ENCODE data around the gene MTURN. TPM values are rescaled to one million over a fixed set of nuclear protein-coding genes. Genes with fewer than 3 reads are reported as not detected.

The MTURN gene
- total RNA-seq, 1 experiment from 2014 or later: 8.6 TPM

- no peak for DNase-seq (ENCODE audit: low spot score)
Observed at GRCh38 chr7:30136117-30136731, 1.4 kb downstream of the MTURN start.

- DNase-seq (ENCODE audit: low spot score): no peak
Observed at GRCh38 chr7:30136743-30137485, 2.1 kb downstream of the MTURN start.

- DNase-seq (ENCODE audit: low spot score): no peak
Observed at GRCh38 chr7:30139836-30140384, 5.1 kb downstream of the MTURN start.

- no peak for DNase-seq (ENCODE audit: low spot score)
Observed at GRCh38 chr7:30140456-30140855, 5.7 kb downstream of the MTURN start.

GRCh38 chr7:30142710-30143109, 7.9 kb downstream of the MTURN start:
- peak; percentile 82 for DNase-seq (ENCODE audit: low spot score)

- DNase-seq (ENCODE audit: low spot score): peak; percentile 62
Observed at GRCh38 chr7:30143748-30144251, 9.0 kb downstream of the MTURN start.

GRCh38 chr7:30144657-30145306, 10.0 kb downstream of the MTURN start:
- no peak for DNase-seq (ENCODE audit: low spot score)

GRCh38 chr7:30145426-30145970, 10.7 kb downstream of the MTURN start:
- no peak for DNase-seq (ENCODE audit: low spot score)

GRCh38 chr7:30146127-30146612, 11.4 kb downstream of the MTURN start:
- peak; percentile 48 for DNase-seq (ENCODE audit: low spot score)

GRCh38 chr7:30147223-30147622, 12.4 kb downstream of the MTURN start:
- DNase-seq (ENCODE audit: low spot score): no peak

GRCh38 chr7:30147785-30148184, 13.0 kb downstream of the MTURN start:
- no peak for DNase-seq (ENCODE audit: low spot score)

GRCh38 chr7:30148426-30148825, 13.6 kb downstream of the MTURN start:
- DNase-seq (ENCODE audit: low spot score): no peak

- no peak for DNase-seq (ENCODE audit: low spot score)
Observed at GRCh38 chr7:30148951-30149459, 14.2 kb downstream of the MTURN start.

GRCh38 chr7:30149640-30150272, 15.0 kb downstream of the MTURN start:
- DNase-seq (ENCODE audit: low spot score): no peak

GRCh38 chr7:30150711-30151110, 15.9 kb downstream of the MTURN start:
- DNase-seq (ENCODE audit: low spot score): no peak

GRCh38 chr7:30154111-30154587, 19.4 kb downstream of the MTURN start:
- no peak for DNase-seq (ENCODE audit: low spot score)

GRCh38 chr7:30155481-30155880, 20.7 kb downstream of the MTURN start:
- DNase-seq (ENCODE audit: low spot score): no peak

- DNase-seq (ENCODE audit: low spot score): no peak
Observed at GRCh38 chr7:30157204-30157603, 22.4 kb downstream of the MTURN start.

GRCh38 chr7:30159163-30159562, 24.4 kb downstream of the MTURN start:
- no peak for DNase-seq (ENCODE audit: low spot score)

- DNase-seq (ENCODE audit: low spot score): peak; percentile 36
Observed at GRCh38 chr7:30159698-30160143, 24.9 kb downstream of the MTURN start.

- DNase-seq (ENCODE audit: low spot score): no peak
Observed at GRCh38 chr7:30160329-30160728, 25.5 kb downstream of the MTURN start.
